GM21619 (cell line): Measurements from ENCODE around the gene KCNMB4.
"Not testable (repeated sequence)": the region's sequence is repeated elsewhere in the genome, so short reads cannot be mapped to it uniquely, and the experiment has no call there.

Source experiments
- ATAC-seq: cut with Tn5 transposase; IDR thresholded peaks from one replicate; pipeline ENCODE4 v1.9.1; 2021; ENCODE audit not compliant: unreplicated experiment

The KCNMB4 gene

GRCh38 chr12:70367258-70368141, 1.4 kb downstream of the KCNMB4 start:
- no peak for ATAC-seq

GRCh38 chr12:70372881-70373280, 6.8 kb downstream of the KCNMB4 start:
- no peak for ATAC-seq

- ATAC-seq, result no peak
Measured at GRCh38 chr12:70379846-70380245, 13.8 kb downstream of the KCNMB4 start.

- ATAC-seq, result no peak
Measured at GRCh38 chr12:70383484-70383883, 17.4 kb downstream of the KCNMB4 start.

- ATAC-seq, result no peak
Measured at GRCh38 chr12:70383886-70384285, 17.8 kb downstream of the KCNMB4 start.

- ATAC-seq, result no peak
Measured at GRCh38 chr12:70386771-70387170, 20.7 kb downstream of the KCNMB4 start.

- ATAC-seq, result no peak
Measured at GRCh38 chr12:70389678-70390077, 23.6 kb downstream of the KCNMB4 start.

- not testable (repeated sequence) for ATAC-seq
Measured at GRCh38 chr12:70392631-70393030, 26.5 kb downstream of the KCNMB4 start.

- no peak for ATAC-seq
Measured at GRCh38 chr12:70393787-70394499, 27.9 kb downstream of the KCNMB4 start.

- ATAC-seq, result no peak
Measured at GRCh38 chr12:70398002-70398401, 31.9 kb downstream of the KCNMB4 start.

- no peak for ATAC-seq
Measured at GRCh38 chr12:70398862-70399261, 32.8 kb downstream of the KCNMB4 start.

GRCh38 chr12:70399311-70399710, 33.2 kb downstream of the KCNMB4 start:
- ATAC-seq, result no peak

- ATAC-seq, result no peak
Measured at GRCh38 chr12:70400124-70400523, 34.0 kb downstream of the KCNMB4 start.

- no peak for ATAC-seq
Measured at GRCh38 chr12:70402597-70402996, 36.5 kb downstream of the KCNMB4 start.

- no peak for ATAC-seq
Measured at GRCh38 chr12:70403826-70404225, 37.7 kb downstream of the KCNMB4 start.

- ATAC-seq, result no peak
Measured at GRCh38 chr12:70408004-70408790, 42.1 kb downstream of the KCNMB4 start.

- no peak for ATAC-seq
Measured at GRCh38 chr12:70415987-70416386, 49.9 kb downstream of the KCNMB4 start.

- ATAC-seq, result no peak
Measured at GRCh38 chr12:70417121-70417520, 51.0 kb downstream of the KCNMB4 start.

- ATAC-seq, result no peak
Measured at GRCh38 chr12:70418101-70418500, 52.0 kb downstream of the KCNMB4 start.

- no peak for ATAC-seq
Measured at GRCh38 chr12:70422631-70423030, 56.5 kb downstream of the KCNMB4 start.

GRCh38 chr12:70426620-70427019, 60.5 kb downstream of the KCNMB4 start:
- ATAC-seq, result no peak
